Right renal pelvis (tissue), 4 donors: ENCODE measurements around the gene EEF2K. TPM values are rescaled to one million over a fixed set of nuclear protein-coding genes. Genes with fewer than 3 reads are reported as not detected.
"Not testable (repeated sequence)": the region's sequence is repeated elsewhere in the genome, so short reads cannot be mapped to it uniquely, and the experiment has no call there.

Experiments used
- DNase-seq, 4 donors: peaks; one replicate each; pipeline ENCODE4 v3.0.0-alpha.2; 2013; ENCODE audit warnings: low read depth in 4 of 4, low spot score in 3 of 4, missing footprints in 1 of 4
- polyA plus RNA-seq, 4 donors: library from polyadenylated mRNA; unstranded; fragments of 120-200 nt; gene quantifications; one replicate each; pipeline ENCODE4 v1.2.1, GENCODE V29; 2013; ENCODE audit not compliant: insufficient read length in 4 of 4

The EEF2K gene
- polyA plus RNA-seq, 4 donors = 10.5 to 14.3 (median 12.1) TPM

- no peak for DNase-seq
Measured at GRCh38 chr16:22285080-22285479, 79.0 kb downstream of the EEF2K start.

GRCh38 chr16:22291020-22291419 lies 84.9 kb downstream of the EEF2K start:
- no peak for DNase-seq

GRCh38 chr16:22291860-22292318 lies 85.8 kb downstream of the EEF2K start:
- DNase-seq = no peak

GRCh38 chr16:22292320-22292719 lies 86.2 kb downstream of the EEF2K start:
- no peak for DNase-seq

- no peak for DNase-seq
Measured at GRCh38 chr16:22293137-22294106, 87.3 kb downstream of the EEF2K start.

- DNase-seq = no peak
Measured at GRCh38 chr16:22296225-22297113, 90.4 kb downstream of the EEF2K start.

- DNase-seq = peak; percentile 98 to 100 (median 98)
Measured at GRCh38 chr16:22297114-22297870, 91.2 kb downstream of the EEF2K start, which contains the start of gene POLR3E. TSS of gene POLR3E (plus strand) at chr16:22297409. CDS start at chr16:22302969, 5,560 bp downstream.

GRCh38 chr16:22297871-22298733 lies 92.0 kb downstream of the EEF2K start:
- peak; percentile 75 to 83 (median 79) for DNase-seq

- no peak for DNase-seq
Measured at GRCh38 chr16:22299036-22299435, 93.0 kb downstream of the EEF2K start.

GRCh38 chr16:22300427-22301071 lies 94.5 kb downstream of the EEF2K start:
- DNase-seq = no peak

- DNase-seq = not testable (repeated sequence)
Measured at GRCh38 chr16:22301423-22301822, 95.3 kb downstream of the EEF2K start.

- DNase-seq = no peak
Measured at GRCh38 chr16:22302776-22303363, 96.8 kb downstream of the EEF2K start.

GRCh38 chr16:22304411-22304810 lies 98.3 kb downstream of the EEF2K start:
- DNase-seq = no peak

GRCh38 chr16:22306788-22307187 lies 100.7 kb downstream of the EEF2K start:
- no peak for DNase-seq

- no peak for DNase-seq
Measured at GRCh38 chr16:22307838-22308237, 101.8 kb downstream of the EEF2K start.

GRCh38 chr16:22308824-22309520 lies 102.9 kb downstream of the EEF2K start:
- DNase-seq = no peak

GRCh38 chr16:22311520-22311919 lies 105.4 kb downstream of the EEF2K start:
- DNase-seq = no peak
